ENCODE measurements around the gene PXYLP1. TPM values are rescaled to one million over a fixed set of nuclear protein-coding genes. Genes with fewer than 3 reads are reported as not detected.

PXYLP1 gene
- total and polyA plus RNA-seq, 9 of the 15 experiments (the other 6 are each of a cell fraction or from before 2014, with no cell fraction given): 0.80 to 2.9 (median 1.3) TPM

DNA sequence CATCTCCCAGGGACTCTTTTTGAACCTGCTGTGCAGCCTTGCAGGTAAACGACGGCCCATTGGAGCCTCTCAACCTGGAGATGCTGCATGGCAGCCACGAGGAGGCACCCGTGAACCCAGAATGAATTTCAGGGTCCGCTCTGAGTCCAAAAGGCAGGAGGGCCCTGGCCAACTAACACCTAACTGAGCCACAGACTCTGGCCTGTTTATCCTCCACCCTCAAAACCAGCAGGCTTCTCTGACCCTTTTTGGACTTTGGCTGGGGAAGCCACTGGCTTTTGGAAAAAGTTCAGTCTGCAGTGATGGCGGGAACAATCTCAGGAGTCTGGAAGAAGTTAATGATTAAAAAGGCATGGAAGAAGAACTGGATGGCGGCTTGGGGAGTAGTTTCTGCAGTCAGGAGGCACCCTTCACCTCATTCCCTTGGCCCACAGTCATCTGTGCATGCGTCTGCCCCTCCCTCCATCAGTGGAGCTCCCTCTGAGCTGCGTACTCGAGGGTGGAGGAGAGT is 4.1 kb downstream of the PXYLP1 start (continued):
- TF ChIP-seq, protein P1, sequence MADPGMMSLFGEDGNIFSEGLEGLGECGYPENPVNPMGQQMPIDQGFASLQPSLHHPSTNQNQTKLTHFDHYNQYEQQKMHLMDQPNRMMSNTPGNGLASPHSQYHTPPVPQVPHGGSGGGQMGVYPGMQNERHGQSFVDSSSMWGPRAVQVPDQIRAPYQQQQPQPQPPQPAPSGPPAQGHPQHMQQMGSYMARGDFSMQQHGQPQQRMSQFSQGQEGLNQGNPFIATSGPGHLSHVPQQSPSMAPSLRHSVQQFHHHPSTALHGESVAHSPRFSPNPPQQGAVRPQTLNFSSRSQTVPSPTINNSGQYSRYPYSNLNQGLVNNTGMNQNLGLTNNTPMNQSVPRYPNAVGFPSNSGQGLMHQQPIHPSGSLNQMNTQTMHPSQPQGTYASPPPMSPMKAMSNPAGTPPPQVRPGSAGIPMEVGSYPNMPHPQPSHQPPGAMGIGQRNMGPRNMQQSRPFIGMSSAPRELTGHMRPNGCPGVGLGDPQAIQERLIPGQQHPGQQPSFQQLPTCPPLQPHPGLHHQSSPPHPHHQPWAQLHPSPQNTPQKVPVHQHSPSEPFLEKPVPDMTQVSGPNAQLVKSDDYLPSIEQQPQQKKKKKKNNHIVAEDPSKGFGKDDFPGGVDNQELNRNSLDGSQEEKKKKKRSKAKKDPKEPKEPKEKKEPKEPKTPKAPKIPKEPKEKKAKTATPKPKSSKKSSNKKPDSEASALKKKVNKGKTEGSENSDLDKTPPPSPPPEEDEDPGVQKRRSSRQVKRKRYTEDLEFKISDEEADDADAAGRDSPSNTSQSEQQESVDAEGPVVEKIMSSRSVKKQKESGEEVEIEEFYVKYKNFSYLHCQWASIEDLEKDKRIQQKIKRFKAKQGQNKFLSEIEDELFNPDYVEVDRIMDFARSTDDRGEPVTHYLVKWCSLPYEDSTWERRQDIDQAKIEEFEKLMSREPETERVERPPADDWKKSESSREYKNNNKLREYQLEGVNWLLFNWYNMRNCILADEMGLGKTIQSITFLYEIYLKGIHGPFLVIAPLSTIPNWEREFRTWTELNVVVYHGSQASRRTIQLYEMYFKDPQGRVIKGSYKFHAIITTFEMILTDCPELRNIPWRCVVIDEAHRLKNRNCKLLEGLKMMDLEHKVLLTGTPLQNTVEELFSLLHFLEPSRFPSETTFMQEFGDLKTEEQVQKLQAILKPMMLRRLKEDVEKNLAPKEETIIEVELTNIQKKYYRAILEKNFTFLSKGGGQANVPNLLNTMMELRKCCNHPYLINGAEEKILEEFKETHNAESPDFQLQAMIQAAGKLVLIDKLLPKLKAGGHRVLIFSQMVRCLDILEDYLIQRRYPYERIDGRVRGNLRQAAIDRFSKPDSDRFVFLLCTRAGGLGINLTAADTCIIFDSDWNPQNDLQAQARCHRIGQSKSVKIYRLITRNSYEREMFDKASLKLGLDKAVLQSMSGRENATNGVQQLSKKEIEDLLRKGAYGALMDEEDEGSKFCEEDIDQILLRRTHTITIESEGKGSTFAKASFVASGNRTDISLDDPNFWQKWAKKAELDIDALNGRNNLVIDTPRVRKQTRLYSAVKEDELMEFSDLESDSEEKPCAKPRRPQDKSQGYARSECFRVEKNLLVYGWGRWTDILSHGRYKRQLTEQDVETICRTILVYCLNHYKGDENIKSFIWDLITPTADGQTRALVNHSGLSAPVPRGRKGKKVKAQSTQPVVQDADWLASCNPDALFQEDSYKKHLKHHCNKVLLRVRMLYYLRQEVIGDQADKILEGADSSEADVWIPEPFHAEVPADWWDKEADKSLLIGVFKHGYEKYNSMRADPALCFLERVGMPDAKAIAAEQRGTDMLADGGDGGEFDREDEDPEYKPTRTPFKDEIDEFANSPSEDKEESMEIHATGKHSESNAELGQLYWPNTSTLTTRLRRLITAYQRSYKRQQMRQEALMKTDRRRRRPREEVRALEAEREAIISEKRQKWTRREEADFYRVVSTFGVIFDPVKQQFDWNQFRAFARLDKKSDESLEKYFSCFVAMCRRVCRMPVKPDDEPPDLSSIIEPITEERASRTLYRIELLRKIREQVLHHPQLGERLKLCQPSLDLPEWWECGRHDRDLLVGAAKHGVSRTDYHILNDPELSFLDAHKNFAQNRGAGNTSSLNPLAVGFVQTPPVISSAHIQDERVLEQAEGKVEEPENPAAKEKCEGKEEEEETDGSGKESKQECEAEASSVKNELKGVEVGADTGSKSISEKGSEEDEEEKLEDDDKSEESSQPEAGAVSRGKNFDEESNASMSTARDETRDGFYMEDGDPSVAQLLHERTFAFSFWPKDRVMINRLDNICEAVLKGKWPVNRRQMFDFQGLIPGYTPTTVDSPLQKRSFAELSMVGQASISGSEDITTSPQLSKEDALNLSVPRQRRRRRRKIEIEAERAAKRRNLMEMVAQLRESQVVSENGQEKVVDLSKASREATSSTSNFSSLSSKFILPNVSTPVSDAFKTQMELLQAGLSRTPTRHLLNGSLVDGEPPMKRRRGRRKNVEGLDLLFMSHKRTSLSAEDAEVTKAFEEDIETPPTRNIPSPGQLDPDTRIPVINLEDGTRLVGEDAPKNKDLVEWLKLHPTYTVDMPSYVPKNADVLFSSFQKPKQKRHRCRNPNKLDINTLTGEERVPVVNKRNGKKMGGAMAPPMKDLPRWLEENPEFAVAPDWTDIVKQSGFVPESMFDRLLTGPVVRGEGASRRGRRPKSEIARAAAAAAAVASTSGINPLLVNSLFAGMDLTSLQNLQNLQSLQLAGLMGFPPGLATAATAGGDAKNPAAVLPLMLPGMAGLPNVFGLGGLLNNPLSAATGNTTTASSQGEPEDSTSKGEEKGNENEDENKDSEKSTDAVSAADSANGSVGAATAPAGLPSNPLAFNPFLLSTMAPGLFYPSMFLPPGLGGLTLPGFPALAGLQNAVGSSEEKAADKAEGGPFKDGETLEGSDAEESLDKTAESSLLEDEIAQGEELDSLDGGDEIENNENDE (IDR thresholded peaks at IDR 0.05; ENCODE audit: low read depth, low read length): no peak

All from K562 (cell line).